Activated CD8-positive, alpha-beta memory T cell treated with anti-CD3 and anti-CD28 coated beads, Interleukin-2, amount 50 U/mL, for 4 hours (primary cell): ENCODE data around the gene PLSCR2.
"Not testable (repeated sequence)": the region's sequence is repeated elsewhere in the genome, so short reads cannot be mapped to it uniquely, and the experiment has no call there.

ENCODE experiments used
- DNase-seq: peaks from one replicate; pipeline ENCODE4 v3.0.0-alpha.2; 2020

PLSCR2 gene

GRCh38 chr3:146476094-146476740 is 6.9 kb upstream of the PLSCR2 start:
- DNase-seq, result no peak

GRCh38 chr3:146474976-146475375 is 5.6 kb upstream of the PLSCR2 start:
- DNase-seq, result not testable (repeated sequence)

GRCh38 chr3:146473726-146474125 is 4.4 kb upstream of the PLSCR2 start:
- DNase-seq, result no peak

GRCh38 chr3:146472611-146473010 is 3.2 kb upstream of the PLSCR2 start:
- DNase-seq, result no peak

GRCh38 chr3:146471012-146471411 is 1.7 kb upstream of the PLSCR2 start:
- DNase-seq, result no peak

GRCh38 chr3:146470425-146470990 is 1.1 kb upstream of the PLSCR2 start:
- no peak for DNase-seq

- no peak for DNase-seq
These were observed 651 bp downstream of the PLSCR2 start for GRCh38 chr3:146468671-146469149.

GRCh38 chr3:146468234-146468633 is 1.1 kb downstream of the PLSCR2 start:
- no peak for DNase-seq

GRCh38 chr3:146466604-146467003 is 2.8 kb downstream of the PLSCR2 start:
- DNase-seq, result no peak

- DNase-seq, result no peak
These were observed 3.5 kb downstream of the PLSCR2 start for GRCh38 chr3:146465693-146466465.

- DNase-seq, result no peak
These were observed 4.6 kb downstream of the PLSCR2 start for GRCh38 chr3:146464783-146465182.

- DNase-seq, result no peak
These were observed 5.3 kb downstream of the PLSCR2 start for GRCh38 chr3:146464005-146464595.

- DNase-seq, result no peak
These were observed 14.6 kb downstream of the PLSCR2 start for GRCh38 chr3:146454796-146455195.

- DNase-seq, result no peak
These were observed 19.7 kb downstream of the PLSCR2 start for GRCh38 chr3:146449613-146450012.

GRCh38 chr3:146449076-146449475 is 20.3 kb downstream of the PLSCR2 start:
- no peak for DNase-seq

GRCh38 chr3:146446026-146446425 is 23.3 kb downstream of the PLSCR2 start:
- no peak for DNase-seq

GRCh38 chr3:146440310-146440709 is 29.1 kb downstream of the PLSCR2 start:
- DNase-seq, result not testable (repeated sequence)

GRCh38 chr3:146432066-146432465 is 37.3 kb downstream of the PLSCR2 start:
- DNase-seq, result no peak

- no peak for DNase-seq
These were observed 38.1 kb downstream of the PLSCR2 start for GRCh38 chr3:146431240-146431639.

GRCh38 chr3:146425341-146425740 is 44.0 kb downstream of the PLSCR2 start:
- DNase-seq, result no peak

GRCh38 chr3:146421819-146422759 is 47.3 kb downstream of the PLSCR2 start:
- DNase-seq, result no peak

- no peak for DNase-seq
These were observed 53.0 kb downstream of the PLSCR2 start for GRCh38 chr3:146416366-146416765.
